ENCODE results near the gene NOD1. TPM values are rescaled to one million over a fixed set of nuclear protein-coding genes. Genes with fewer than 3 reads are reported as not detected.

Gene NOD1
- total and polyA plus RNA-seq, 2 of the 13 experiments (the other 11 are each of a cell fraction or from before 2014, with no cell fraction given) = 1.7 to 2.9 TPM

DNA sequence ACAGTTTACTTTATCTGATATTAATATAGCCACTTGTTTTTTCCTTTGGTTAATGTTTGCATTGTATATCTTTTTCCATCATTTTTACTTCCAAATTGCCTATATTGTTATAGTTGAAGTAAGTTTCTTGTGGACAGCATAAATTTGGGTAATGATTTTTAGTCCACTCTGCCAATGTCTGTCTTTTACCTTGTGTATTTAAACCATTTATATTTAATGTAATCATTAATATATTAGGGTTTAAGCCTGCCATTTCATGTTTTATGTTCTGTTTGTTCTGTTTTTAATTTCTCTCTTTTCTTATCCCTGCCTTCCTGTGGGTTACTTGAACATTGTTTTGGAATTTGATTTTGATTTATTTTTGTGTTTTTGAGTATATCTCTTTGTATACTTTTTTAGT is 12.8 kb upstream of the NOD1 start:
- no TSS peak for BruUV-seq (replicated peaks)
- FAIRE-seq (no peak), DNase-seq (ENCODE audit: low spot score) (no peak), ATAC-seq (no peak)
- TF ChIP-seq ZNF121 (CRISPR knock-in tag; IDR thresholded peaks at IDR 0.05) (no peak), AFF4 (CRISPR knock-in tag; IDR thresholded peaks at IDR 0.05) (no peak), ZFP37 (CRISPR knock-in tag; IDR thresholded peaks at IDR 0.05; ENCODE audit: borderline replicate concordance) (no peak), MED13 (CRISPR knock-in tag; IDR thresholded peaks at IDR 0.05) (no peak), HOXA7 (CRISPR knock-in tag; IDR thresholded peaks at IDR 0.05) (no peak), ZNF34 (CRISPR knock-in tag; IDR thresholded peaks at IDR 0.05; ENCODE audit: borderline replicate concordance) (no peak), ZBTB7A (CRISPR knock-in tag; IDR thresholded peaks at IDR 0.05) (no peak), ZIK1 (CRISPR knock-in tag; IDR thresholded peaks at IDR 0.05; ENCODE audit: borderline replicate concordance, low read depth) (no peak), TCF12 (IDR thresholded peaks at IDR 0.05) (no peak), TCF12 (CRISPR knock-in tag; IDR thresholded peaks at IDR 0.05) (no peak), ZNF12 (CRISPR knock-in tag; IDR thresholded peaks at IDR 0.05) (no peak), ZNF570 (CRISPR knock-in tag; IDR thresholded peaks at IDR 0.05; ENCODE audit: borderline replicate concordance) (no peak)
- ChIA-PET CTCF (ENCODE audit: low intra/inter-chr PET ratio, low total read pairs) (no interaction called here), POLR2A (no interaction called here)
- H3K27me3 ChIP-seq (ENCODE audit: control insufficient read depth in 1 of 2, insufficient read depth in 2 of 2, low read length in 2 of 2) = no peaks in the 10 kb centered on the region
- H3K4me1 ChIP-seq (ENCODE audit: insufficient read depth, low read length) = peaks cover 11% of the 10 kb centered on the region
- H4K20me1 ChIP-seq (ENCODE audit: insufficient read depth, low read length) = no peaks in the 10 kb centered on the region
- H3K79me2 ChIP-seq (ENCODE audit: insufficient read depth, low read length) = no peaks in the 10 kb centered on the region
- no peak overlapping the region for H2AFZ ChIP-seq (ENCODE audit: low read length)
- H3K4me2 ChIP-seq (ENCODE audit: low read depth, low read length) = no peak overlapping the region
- no peaks in the 10 kb centered on the region for H3K36me3 ChIP-seq (replicated peaks in 1 of 2; ENCODE audit: control insufficient read depth in 1 of 2, insufficient read depth in 2 of 2, low read length in 2 of 2)
- H3K4me3 ChIP-seq (replicated peaks in 1 of 3; ENCODE audit: insufficient read depth in 1 of 3, low read depth in 2 of 3, low read length in 3 of 3) = no peak overlapping the region
- H3K27ac ChIP-seq (ENCODE audit: extremely low read length, insufficient read depth, low read length) = no peak overlapping the region
- no peak overlapping the region for H3K9ac ChIP-seq (ENCODE audit: insufficient read depth, low read depth, low read length)
- intact Hi-C loops (cut with micrococcal nuclease; ENCODE audit: unreplicated experiment) = no loop called here
- in situ Hi-C loops (cut with HindIII; ENCODE audit: extremely low pct_ligation_motif_present, low pct_unique_long_range_greater_than_20kb) = no loop called here
- no peaks in the 10 kb centered on the region for H3K9me3 ChIP-seq (ENCODE audit: low read length)

All from HepG2 (cell line).